ACC112 (cell line): Measurements from ENCODE around the gene MISP.

Source experiments
- H2AFZ ChIP-seq: fragments of 200-600 bp; sonication (generic); one replicate; pipeline ENCODE4 v1.6.0; 2017; ENCODE audit warnings: antibody characterized with exemption, low read length; ENCODE audit not compliant: unreplicated experiment
- H3K27ac ChIP-seq: fragments of 200-600 bp; sonication (generic); 2 replicates; pipeline ENCODE4 v1.5.1; 2014; ENCODE audit warnings: low read depth, mild to moderate bottlenecking, antibody characterized with exemption, low read length, moderate library complexity
- H3K27me3 ChIP-seq: fragments of 200-600 bp; sonication (generic); 2 replicates; pipeline ENCODE4 v1.6.1; 2014; ENCODE audit warnings: mild to moderate bottlenecking, antibody characterized with exemption, low read length, moderate library complexity, mixed read lengths; ENCODE audit not compliant: insufficient read depth
- H3K36me3 ChIP-seq: fragments of 200-600 bp; sonication (generic); 2 replicates; pipeline ENCODE4 v1.6.1; 2016; ENCODE audit warnings: mild to moderate bottlenecking, antibody characterized with exemption, low read length, moderate library complexity, mixed read lengths; ENCODE audit not compliant: insufficient read depth
- H3K4me1 ChIP-seq: fragments of 200-600 bp; sonication (generic); one replicate; pipeline ENCODE4 v1.6.1; 2016; ENCODE audit warnings: low read length, mixed read lengths; ENCODE audit not compliant: insufficient read depth, unreplicated experiment, control insufficient read depth
- H3K4me3 ChIP-seq: fragments of 200-600 bp; sonication (generic); 2 replicates; pipeline ENCODE4 v1.5.1; 2014; ENCODE audit warnings: mild to moderate bottlenecking, low read depth, low read length
- H3K79me2 ChIP-seq: fragments of 200-600 bp; sonication (generic); one replicate; pipeline ENCODE4 v1.6.0; 2016; ENCODE audit warnings: low read length; ENCODE audit not compliant: control insufficient read depth, unreplicated experiment, insufficient read depth

Gene MISP

DNA sequence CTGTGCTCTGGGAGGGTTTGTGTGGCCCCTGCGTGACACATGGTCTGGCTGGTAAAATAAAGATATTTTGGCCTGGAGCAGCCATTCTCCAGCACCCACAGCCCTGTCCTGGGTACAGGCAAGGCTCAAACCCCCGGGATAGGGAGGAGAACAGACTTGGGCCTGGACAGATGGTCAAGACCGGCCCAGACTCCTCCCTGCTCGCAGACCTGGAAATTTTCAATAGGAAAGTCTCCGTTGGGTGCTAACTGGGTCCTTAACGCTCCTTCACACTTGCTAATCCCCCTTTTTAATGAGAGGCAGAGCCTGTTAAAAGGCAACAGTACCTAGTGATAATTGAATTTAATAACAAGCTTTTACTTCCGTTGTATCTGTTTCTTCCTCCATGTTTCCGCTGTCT, 39.7 kb upstream of the MISP start:
- H3K4me1 ChIP-seq, result no peaks in the 10 kb centered on the region
- peaks cover 20% of the 10 kb centered on the region for H3K27me3 ChIP-seq
- H3K36me3 ChIP-seq, result no peaks in the 10 kb centered on the region
- H3K4me3 ChIP-seq, result no peak overlapping the region
- H2AFZ ChIP-seq, result no peak overlapping the region
- H3K79me2 ChIP-seq, result no peaks in the 10 kb centered on the region
- H3K27ac ChIP-seq, result no peak overlapping the region

DNA sequence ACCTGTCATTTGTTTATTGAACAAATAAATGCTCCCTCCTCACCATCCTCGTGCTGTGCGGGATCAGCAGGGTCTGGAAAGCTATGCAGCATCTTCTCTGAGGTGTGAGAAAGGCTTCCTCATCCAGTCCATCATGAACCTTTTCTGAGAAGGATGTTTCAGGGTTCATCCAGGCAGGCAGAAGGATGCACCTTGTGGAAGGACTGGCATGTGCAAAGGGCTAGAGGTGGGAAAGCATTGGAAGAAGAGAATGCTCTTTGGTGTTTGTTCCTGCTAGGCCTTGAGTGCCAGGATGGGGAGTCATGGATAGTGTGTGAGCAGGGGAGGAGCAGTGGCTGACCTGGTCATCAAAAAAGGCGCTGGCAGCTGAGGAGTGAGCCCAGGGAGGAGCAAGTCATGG, 35.6 kb upstream of the MISP start:
- Histone ChIP-seq H2AFZ (no peak overlapping the region), H3K27ac (no peak overlapping the region), H3K4me1 (no peaks in the 10 kb centered on the region), H3K36me3 (no peaks in the 10 kb centered on the region), H3K4me3 (no peak overlapping the region), H3K79me2 (no peaks in the 10 kb centered on the region), H3K27me3 (peaks cover 11% of the 10 kb centered on the region; the same call in 1 of the 2 replicates)

- H3K36me3 ChIP-seq, result no peaks in the 10 kb centered on the region
- peaks cover 11% of the 10 kb centered on the region; the same call in 1 of the 2 replicates for H3K27me3 ChIP-seq
- no peak overlapping the region for H2AFZ ChIP-seq
- no peaks in the 10 kb centered on the region for H3K4me1 ChIP-seq
- H3K4me3 ChIP-seq, result no peak overlapping the region
- H3K79me2 ChIP-seq, result no peaks in the 10 kb centered on the region
- no peak overlapping the region for H3K27ac ChIP-seq
Observed at GRCh38 chr19:718251-718951, 32.5 kb upstream of the MISP start.

GRCh38 chr19:718991-719512, 31.9 kb upstream of the MISP start:
- Histone ChIP-seq H3K4me3 (no peak overlapping the region), H3K4me1 (no peaks in the 10 kb centered on the region), H3K27me3 (peaks cover 11% of the 10 kb centered on the region; the same call in 1 of the 2 replicates), H3K79me2 (no peaks in the 10 kb centered on the region), H3K27ac (no peak overlapping the region), H3K36me3 (no peaks in the 10 kb centered on the region), H2AFZ (no peak overlapping the region)

DNA sequence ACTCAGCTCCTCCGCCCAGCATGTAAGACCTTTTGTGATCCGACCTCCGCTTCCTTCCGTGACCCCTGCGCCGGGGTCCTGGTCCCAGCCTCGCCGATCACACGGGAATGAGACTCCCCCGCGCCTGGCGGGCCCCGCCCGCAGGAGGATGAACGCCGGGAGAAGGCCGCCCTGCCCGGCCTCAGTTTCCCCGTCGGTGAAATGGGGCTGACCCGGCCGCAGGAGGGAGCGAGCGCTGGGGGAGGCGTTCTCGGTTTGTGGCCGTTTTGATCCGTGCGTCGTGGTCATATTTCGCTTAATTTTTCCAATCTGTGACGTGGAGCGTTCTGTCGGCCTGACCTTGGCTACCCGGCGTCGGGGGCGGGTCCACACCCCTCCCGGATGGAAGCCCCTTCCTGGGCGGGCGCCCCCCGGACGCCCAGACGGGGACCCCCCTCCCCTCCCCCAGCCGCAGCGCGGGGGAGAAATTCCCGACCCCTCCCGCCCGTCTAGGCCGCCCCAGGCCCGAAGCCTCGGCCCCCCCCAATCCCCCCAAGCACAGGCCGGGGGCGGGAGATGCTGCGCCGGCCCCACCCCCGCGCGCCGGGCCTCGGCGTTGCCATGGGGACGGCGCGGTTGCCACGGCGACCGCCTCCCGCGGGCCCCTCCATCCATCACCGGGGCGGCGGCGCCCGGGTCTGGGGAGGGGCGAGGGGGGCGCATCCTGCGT, 31.1 kb upstream of the MISP start:
- Histone ChIP-seq H3K27me3 (peaks cover 11% of the 10 kb centered on the region; the same call in 1 of the 2 replicates), H3K36me3 (no peaks in the 10 kb centered on the region), H2AFZ (no peak overlapping the region), H3K79me2 (no peaks in the 10 kb centered on the region), H3K4me1 (no peaks in the 10 kb centered on the region), H3K4me3 (no peak overlapping the region), H3K27ac (no peak overlapping the region)

DNA sequence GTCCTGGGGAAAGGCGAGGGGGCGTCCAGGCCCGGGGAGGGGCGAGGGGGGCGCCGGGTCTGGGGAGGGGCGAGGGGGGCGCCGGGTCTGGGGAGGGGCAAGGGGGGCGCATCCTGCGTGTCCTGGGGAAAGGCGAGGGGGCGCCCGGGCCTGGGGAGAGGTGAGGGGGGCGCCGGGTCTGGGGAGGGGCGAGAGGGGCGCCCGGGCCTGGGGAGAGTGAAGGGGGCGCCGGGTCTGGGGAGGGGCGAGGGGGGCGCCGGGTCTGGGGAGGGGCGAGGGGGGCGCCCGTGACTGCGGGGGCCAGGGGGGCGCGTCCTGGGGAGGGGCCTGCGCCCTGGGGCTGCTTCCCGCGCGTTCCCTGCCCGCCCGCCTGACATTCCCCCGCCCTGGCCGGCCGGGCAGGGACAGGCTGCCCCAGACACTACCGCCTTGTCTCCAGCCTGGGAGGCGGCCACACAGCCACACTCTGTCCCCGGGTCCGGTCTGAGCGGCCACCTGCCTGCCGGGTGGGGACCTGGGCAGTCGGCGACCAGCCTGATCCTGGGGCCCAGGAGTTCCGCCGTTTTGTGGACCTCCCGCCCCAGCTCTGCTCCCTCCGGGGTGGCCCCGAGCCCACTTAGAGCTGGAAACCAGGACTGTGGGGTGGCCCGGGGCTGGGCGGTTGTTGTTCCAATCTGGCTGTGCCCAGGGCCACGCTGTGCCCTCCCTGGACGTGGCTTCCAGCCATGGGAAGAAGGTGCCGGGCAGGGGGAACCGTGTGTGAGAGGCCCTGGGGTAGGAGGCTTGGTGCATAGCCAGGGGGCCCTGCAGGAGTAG, 30.4 kb upstream of the MISP start:
- Histone ChIP-seq H3K36me3 (no peaks in the 10 kb centered on the region), H3K4me1 (no peaks in the 10 kb centered on the region), H3K79me2 (no peaks in the 10 kb centered on the region), H3K4me3 (no peak overlapping the region), H3K27me3 (peaks cover 11% of the 10 kb centered on the region; the same call in 1 of the 2 replicates), H3K27ac (no peak overlapping the region), H2AFZ (no peak overlapping the region)

DNA sequence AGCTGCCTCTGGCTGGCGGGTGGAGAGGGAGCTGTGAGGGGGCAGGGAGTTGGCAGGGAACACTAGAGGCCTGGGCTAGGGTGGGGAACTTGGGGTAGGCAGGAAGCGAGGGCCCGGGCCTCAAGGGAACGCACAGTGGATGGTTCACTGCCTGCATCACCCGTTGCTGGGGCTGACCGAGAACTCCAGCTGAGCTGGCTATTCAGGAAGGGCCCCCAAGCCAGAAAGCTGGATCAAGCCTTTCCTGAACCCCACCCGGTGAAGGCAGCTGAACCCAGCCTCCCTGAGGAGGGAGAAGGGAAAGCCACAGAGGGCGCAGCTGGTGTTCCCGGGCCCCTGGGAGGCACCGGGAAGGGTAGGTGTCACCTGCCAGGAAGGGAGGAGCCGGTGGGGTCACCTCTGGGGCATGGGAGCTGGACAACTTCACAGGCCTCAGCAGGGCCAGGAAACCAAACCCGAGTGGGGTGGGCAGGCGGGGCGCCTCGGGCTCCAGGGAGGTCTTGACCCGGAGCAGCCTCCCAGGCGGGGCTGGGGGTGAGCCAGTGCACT, 28.3 kb upstream of the MISP start:
- no peak overlapping the region for H2AFZ ChIP-seq
- no peaks in the 10 kb centered on the region for H3K4me1 ChIP-seq
- H3K36me3 ChIP-seq, result no peaks in the 10 kb centered on the region
- H3K27ac ChIP-seq, result no peak overlapping the region
- H3K4me3 ChIP-seq, result no peak overlapping the region
- no peaks in the 10 kb centered on the region for H3K79me2 ChIP-seq
- peaks cover 11% of the 10 kb centered on the region; the same call in 1 of the 2 replicates for H3K27me3 ChIP-seq

- Histone ChIP-seq H3K4me1 (no peaks in the 10 kb centered on the region), H3K79me2 (no peaks in the 10 kb centered on the region), H2AFZ (no peak overlapping the region), H3K27ac (no peak overlapping the region), H3K4me3 (no peak overlapping the region), H3K36me3 (no peaks in the 10 kb centered on the region), H3K27me3 (peaks cover 11% of the 10 kb centered on the region; the same call in 1 of the 2 replicates)
Observed at GRCh38 chr19:723247-723646, 27.7 kb upstream of the MISP start.

- H3K79me2 ChIP-seq, result no peaks in the 10 kb centered on the region
- H3K4me3 ChIP-seq, result no peak overlapping the region
- peaks cover 11% of the 10 kb centered on the region; the same call in 1 of the 2 replicates for H3K27me3 ChIP-seq
- H2AFZ ChIP-seq, result no peak overlapping the region
- H3K27ac ChIP-seq, result no peak overlapping the region
- H3K4me1 ChIP-seq, result no peaks in the 10 kb centered on the region
- no peaks in the 10 kb centered on the region for H3K36me3 ChIP-seq
Observed at GRCh38 chr19:723714-724113, 27.2 kb upstream of the MISP start.

GRCh38 chr19:725461-726089, 25.3 kb upstream of the MISP start:
- Histone ChIP-seq H3K36me3 (no peaks in the 10 kb centered on the region), H2AFZ (no peak overlapping the region), H3K27ac (no peak overlapping the region), H3K27me3 (no peaks in the 10 kb centered on the region), H3K4me3 (no peak overlapping the region), H3K79me2 (no peaks in the 10 kb centered on the region), H3K4me1 (no peaks in the 10 kb centered on the region)
